GM23248 (cell line): ENCODE results near the gene ACAT1. TPM values are rescaled to one million over a fixed set of nuclear protein-coding genes. Genes with fewer than 3 reads are reported as not detected.

ENCODE experiments used
- DNase-seq: peaks from one replicate; pipeline ENCODE4 v3.0.0-alpha.2; 2015
- H2AFZ ChIP-seq: fragments of 200-600 bp; sonication (generic); 2 replicates; pipeline ENCODE4 v1.6.1; 2016; ENCODE audit warnings: antibody characterized with exemption
- H3F3A ChIP-seq: fragments of 200-600 bp; sonication (generic); 2 replicates; pipeline ENCODE4 v1.6.1; 2016; ENCODE audit warnings: mild to moderate bottlenecking, antibody characterized with exemption, mixed run types; ENCODE audit not compliant: insufficient read depth
- H3K27ac ChIP-seq: fragments of 200-600 bp; sonication (generic); 2 replicates; pipeline ENCODE4 v1.5.1; 2016; ENCODE audit warnings: mild to moderate bottlenecking
- H3K27me3 ChIP-seq: fragments of 200-600 bp; sonication (generic); replicated peaks from 2 replicates; pipeline ENCODE4 v1.6.1; 2016; ENCODE audit warnings: mild to moderate bottlenecking; ENCODE audit not compliant: insufficient read depth
- H3K36me3 ChIP-seq: fragments of 200-600 bp; sonication (generic); 2 replicates; pipeline ENCODE4 v1.6.1; 2016; ENCODE audit warnings: low read depth, mild to moderate bottlenecking
- H3K4me1 ChIP-seq: fragments of 200-600 bp; sonication (generic); 2 replicates; pipeline ENCODE4 v1.6.1; 2016; ENCODE audit warnings: mild to moderate bottlenecking; ENCODE audit not compliant: insufficient read depth
- H3K4me2 ChIP-seq: fragments of 200-600 bp; sonication (generic); one replicate; pipeline ENCODE4 v1.6.1; 2016; ENCODE audit warnings: mild to moderate bottlenecking; ENCODE audit not compliant: unreplicated experiment
- H3K4me3 ChIP-seq: fragments of 200-600 bp; sonication (generic); 2 replicates; pipeline ENCODE4 v1.5.1; 2016; ENCODE audit warnings: mild to moderate bottlenecking
- H3K79me2 ChIP-seq: fragments of 200-600 bp; sonication (generic); 2 replicates; pipeline ENCODE4 v1.6.1; 2016; ENCODE audit warnings: mild to moderate bottlenecking; ENCODE audit not compliant: insufficient read depth
- H3K9ac ChIP-seq: fragments of 200-600 bp; sonication (generic); 2 replicates; pipeline ENCODE4 v1.6.1; 2016; ENCODE audit warnings: mild to moderate bottlenecking
- H3K9me2 ChIP-seq: fragments of 200-600 bp; sonication (generic); 2 replicates; pipeline ENCODE4 v1.6.1; 2016; ENCODE audit warnings: mixed run types, mild to moderate bottlenecking, moderate library complexity; ENCODE audit not compliant: insufficient read depth
- H3K9me3 ChIP-seq: fragments of 200-600 bp; sonication (generic); one replicate; pipeline ENCODE4 v1.6.1; 2017; ENCODE audit warnings: low read depth
- H4K20me1 ChIP-seq: fragments of 200-600 bp; sonication (generic); 2 replicates; pipeline ENCODE4 v1.6.0; 2016; ENCODE audit not compliant: insufficient read depth
- EZH2 ChIP-seq: fragments of 200-600 bp; sonication (generic); IDR thresholded peaks from 2 replicates; pipeline ENCODE4 v1.6.1; 2018; ENCODE audit warnings: antibody characterized with exemption, mild to moderate bottlenecking; ENCODE audit not compliant: insufficient read depth, poor library complexity, severe bottlenecking
- EZH2phosphoT487 ChIP-seq: fragments of 200-600 bp; sonication (generic); IDR thresholded peaks from 2 replicates; pipeline ENCODE4 v1.6.1; 2018; ENCODE audit warnings: antibody characterized with exemption, moderate library complexity, mild to moderate bottlenecking, low read depth; ENCODE audit not compliant: insufficient read depth
- WGBS, 2 experiments: methylation state at CpG; one replicate each; pipeline ENCODE4 v1.1.6; 2015 to 2017; ENCODE audit warnings: low lambda C conversion rate in 2 of 2, low coverage in 1 of 2; ENCODE audit errors: missing lambda C conversion rate in 2 of 2; 5-methylcytosine and 5-hydroxymethylcytosine counted together
- in situ Hi-C: fragments of 300-500 bp; cut with MboI; formaldehyde crosslinking; loops from 2 replicates; pipeline ENCODE4 v1.15.0; 2020
- polyA plus RNA-seq: library from polyadenylated mRNA; unstranded; fragments of >200 nt; fragmentation: Nextera tagmentation; extraction: Ambion mirVana; gene quantifications from 2 replicates; pipeline ENCODE4 v1.2.1, GENCODE V29; 2016
- small RNA-seq: library from RNA; depleted of rRNA; stranded (forward); fragments of <200 nt; gene quantifications from one replicate; pipeline ENCODE3, GENCODE V24; 2014; ENCODE audit warnings: low read depth, low replicate concordance
- total RNA-seq: library from RNA; depleted of rRNA; stranded (reverse); fragments of >200 nt; shearing (Covaris generic); gene quantifications from 2 replicates; pipeline ENCODE4 v1.2.3, GENCODE V29; 2014; rRNA removed

The ACAT1 gene
- total and polyA plus RNA-seq, 2 experiments from 2014 or later, result 56.5 to 85.6 TPM

DNA sequence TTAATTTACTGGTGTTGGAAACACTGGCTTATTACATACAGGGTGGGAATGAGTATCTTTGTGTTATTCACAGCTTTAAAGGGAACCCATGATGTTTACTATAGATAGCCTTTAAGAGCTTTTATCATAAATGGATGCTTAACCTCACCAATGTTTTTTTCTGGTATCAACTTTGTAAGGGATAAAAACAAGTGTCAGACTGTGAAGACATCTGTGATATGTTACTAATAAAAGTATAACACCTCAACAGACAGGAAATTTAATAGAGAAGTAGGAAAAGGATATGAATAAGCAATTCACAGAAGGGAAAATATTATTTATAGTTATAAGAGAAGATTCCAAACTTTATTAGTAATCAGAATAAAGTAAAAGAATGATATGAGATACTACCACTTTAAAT, 46.3 kb downstream of the ACAT1 start:
- Histone ChIP-seq H3K9me2 (no peaks in the 10 kb centered on the region), H3K4me2 (no peak overlapping the region), H3F3A (no peaks in the 10 kb centered on the region), H2AFZ (no peak overlapping the region), H3K4me1 (no peaks in the 10 kb centered on the region), H3K27ac (no peak overlapping the region), H3K9me3 (no peaks in the 10 kb centered on the region), H3K36me3 (peaks cover 32% of the 10 kb centered on the region), H4K20me1 (no peaks in the 10 kb centered on the region), H3K9ac (no peak overlapping the region), H3K79me2 (no peaks in the 10 kb centered on the region), H3K4me3 (no peak overlapping the region), H3K27me3 (no peaks in the 10 kb centered on the region)
- DNase-seq, result no peak
- TF ChIP-seq EZH2phosphoT487, result no peak
- no peak for TF ChIP-seq EZH2
- in situ Hi-C loops, result no loop called here

GRCh38 chr11:108170184-108170583, 48.8 kb downstream of the ACAT1 start:
- Histone ChIP-seq H3K9ac (0 out of 2 replicates have a peak overlapping the region, but pooled peaks have one; percentile 20), H3K4me1 (no peaks in the 10 kb centered on the region), H3F3A (no peaks in the 10 kb centered on the region), H3K27ac (no peak overlapping the region), H3K9me2 (no peaks in the 10 kb centered on the region), H4K20me1 (no peaks in the 10 kb centered on the region), H2AFZ (no peak overlapping the region), H3K9me3 (no peaks in the 10 kb centered on the region), H3K4me3 (peak overlapping the region; percentile 10), H3K4me2 (no peak overlapping the region), H3K79me2 (no peaks in the 10 kb centered on the region), H3K27me3 (no peaks in the 10 kb centered on the region), H3K36me3 (peaks cover 38% of the 10 kb centered on the region)
- 51 to 53% methylated on average over 2 of the region's 2 CpGs for WGBS, 2 experiments
- TF ChIP-seq EZH2 (no peak), EZH2phosphoT487 (no peak)
- DNase-seq, result no peak
- in situ Hi-C loops, result no loop called here

- no peaks in the 10 kb centered on the region for H3K79me2 ChIP-seq
- in situ Hi-C loops, result no loop called here
- no peaks in the 10 kb centered on the region for H3K4me1 ChIP-seq
- no peak overlapping the region for H3K27ac ChIP-seq
- no peaks in the 10 kb centered on the region for H4K20me1 ChIP-seq
- no peaks in the 10 kb centered on the region for H3K9me2 ChIP-seq
- no peak for TF ChIP-seq EZH2
- no peak for TF ChIP-seq EZH2phosphoT487
- no peak for DNase-seq
- H3K4me3 ChIP-seq, result no peak overlapping the region
- no peak overlapping the region for H3K9ac ChIP-seq
- H2AFZ ChIP-seq, result no peak overlapping the region
- H3K9me3 ChIP-seq, result no peaks in the 10 kb centered on the region
- no peaks in the 10 kb centered on the region for H3F3A ChIP-seq
- H3K36me3 ChIP-seq, result peaks cover 42% of the 10 kb centered on the region
- 85 to 88% methylated on average over 5 of the region's 5 CpGs for WGBS, 2 experiments
- no peaks in the 10 kb centered on the region for H3K27me3 ChIP-seq
- H3K4me2 ChIP-seq, result no peak overlapping the region
These were observed 56.2 kb downstream of the ACAT1 start for GRCh38 chr11:108177570-108177969.

DNA sequence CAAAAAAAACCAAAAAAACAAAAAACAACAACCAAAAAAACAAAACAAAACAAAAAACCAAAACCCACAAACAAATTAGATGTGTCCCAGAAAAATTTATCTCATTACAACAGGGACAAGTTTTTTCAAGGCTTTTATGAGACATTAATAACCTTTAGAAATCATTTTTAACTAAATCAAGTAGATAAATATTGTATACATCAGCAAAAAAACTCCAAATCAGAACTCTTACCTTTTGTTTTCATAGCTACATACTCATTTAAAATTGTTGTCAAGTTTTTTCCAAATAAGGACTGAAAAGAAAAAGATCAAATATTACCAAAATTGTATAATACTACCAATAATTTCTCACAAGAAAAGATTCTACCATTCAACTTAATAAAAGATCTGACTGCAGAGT, 72.4 kb downstream of the ACAT1 start:
- Histone ChIP-seq H3K27ac (no peak overlapping the region), H3F3A (no peaks in the 10 kb centered on the region), H3K9ac (no peak overlapping the region), H3K4me2 (no peak overlapping the region), H4K20me1 (no peaks in the 10 kb centered on the region), H3K79me2 (peaks cover 24% of the 10 kb centered on the region), H2AFZ (no peak overlapping the region), H3K4me1 (no peaks in the 10 kb centered on the region), H3K27me3 (no peaks in the 10 kb centered on the region), H3K36me3 (peaks cover 50% of the 10 kb centered on the region), H3K9me2 (no peaks in the 10 kb centered on the region), H3K9me3 (no peaks in the 10 kb centered on the region), H3K4me3 (no peak overlapping the region)
- in situ Hi-C loops, result no loop called here
- DNase-seq, result no peak
- TF ChIP-seq EZH2phosphoT487 (no peak), EZH2 (no peak)

- H3K27ac ChIP-seq, result no peak overlapping the region
- H3K79me2 ChIP-seq, result peaks cover 40% of the 10 kb centered on the region
- peaks cover 16% of the 10 kb centered on the region; the same call in 1 of the 2 replicates for H3F3A ChIP-seq
- WGBS, 2 experiments, result 96 to 98% methylated on average over 3 of the region's 3 CpGs
- no peak for DNase-seq
- H3K9ac ChIP-seq, result no peak overlapping the region
- no peaks in the 10 kb centered on the region; the same call in 1 of the 2 replicates for H3K9me2 ChIP-seq
- no peak for TF ChIP-seq EZH2phosphoT487
- no peak for TF ChIP-seq EZH2
- H3K4me3 ChIP-seq, result no peak overlapping the region
- in situ Hi-C loops, result no loop called here
- no peak overlapping the region for H2AFZ ChIP-seq
- H4K20me1 ChIP-seq, result no peaks in the 10 kb centered on the region
- H3K4me1 ChIP-seq, result peaks cover 11% of the 10 kb centered on the region
- peaks cover 36% of the 10 kb centered on the region for H3K36me3 ChIP-seq
- H3K27me3 ChIP-seq, result no peaks in the 10 kb centered on the region
- no peaks in the 10 kb centered on the region for H3K9me3 ChIP-seq
- H3K4me2 ChIP-seq, result no peak overlapping the region
These were observed 75.5 kb downstream of the ACAT1 start for GRCh38 chr11:108196901-108197300.

Small RNAs within 50 kb of the gene (small RNA-seq; reads per million reads assigned to genes)
- not detected for gene RF00019

Other genes starting within 250 kb of the ACAT1 start
- not detected in 2 replicates for gene RAB39A, start 193.1 kb upstream of the ACAT1 start, total RNA-seq
- not detected in 2 replicates for gene RAB39A, start 193.1 kb upstream of the ACAT1 start, polyA plus RNA-seq
- gene CUL5, start 112.7 kb upstream of the ACAT1 start, total RNA-seq, result 24.4 and 37.5 TPM in 2 replicates
- 29.5 and 31.3 TPM in 2 replicates for gene CUL5, start 112.7 kb upstream of the ACAT1 start, polyA plus RNA-seq
- gene NPAT, start 101.1 kb downstream of the ACAT1 start, total RNA-seq, result 9.6 and 11.1 TPM in 2 replicates
- gene NPAT, start 101.1 kb downstream of the ACAT1 start, polyA plus RNA-seq, result 6.8 and 8.5 TPM in 2 replicates
- 69.2 and 109 TPM in 2 replicates for gene ATM, start 101.5 kb downstream of the ACAT1 start, total RNA-seq
- gene ATM, start 101.5 kb downstream of the ACAT1 start, polyA plus RNA-seq, result 11.2 and 16.5 TPM in 2 replicates